HG03108 (cell line): ENCODE data around the gene ALKBH7.

Experiments
- ATAC-seq: cut with Tn5 transposase; IDR thresholded peaks from one replicate; pipeline ENCODE4 v1.9.1; 2021; ENCODE audit warnings: moderate library complexity; ENCODE audit not compliant: unreplicated experiment

ALKBH7 gene

GRCh38 chr19:6364353-6364752 is 8.2 kb upstream of the ALKBH7 start:
- no peak for ATAC-seq

GRCh38 chr19:6373096-6373812 is 660 bp downstream of the ALKBH7 start:
- peak; percentile 46 for ATAC-seq

- no peak for ATAC-seq
These were observed 1.2 kb downstream of the ALKBH7 start for GRCh38 chr19:6373813-6374108.

GRCh38 chr19:6374161-6374709 is 1.6 kb downstream of the ALKBH7 start:
- no peak for ATAC-seq

- no peak for ATAC-seq
These were observed 2.3 kb downstream of the ALKBH7 start for GRCh38 chr19:6374711-6375410.

- ATAC-seq: no peak
These were observed 2.9 kb downstream of the ALKBH7 start, which contains the start of gene PSPN for GRCh38 chr19:6375411-6376010. TSS of gene PSPN (minus strand) at chr19:6375933. CDS start at chr19:6375849, 84 bp downstream.

- no peak for ATAC-seq
These were observed 4.1 kb downstream of the ALKBH7 start for GRCh38 chr19:6376512-6377190.

- ATAC-seq: no peak
These were observed 5.4 kb downstream of the ALKBH7 start for GRCh38 chr19:6378041-6378440.

GRCh38 chr19:6378486-6378885 is 5.9 kb downstream of the ALKBH7 start:
- no peak for ATAC-seq

- ATAC-seq: no peak
These were observed 7.2 kb downstream of the ALKBH7 start for GRCh38 chr19:6379744-6380143.

- no peak for ATAC-seq
These were observed 8.6 kb downstream of the ALKBH7 start for GRCh38 chr19:6381030-6381750.

GRCh38 chr19:6383188-6383587 is 10.6 kb downstream of the ALKBH7 start:
- ATAC-seq: no peak

- ATAC-seq: no peak
These were observed 11.8 kb downstream of the ALKBH7 start for GRCh38 chr19:6384381-6384780.

- no peak for ATAC-seq
These were observed 14.8 kb downstream of the ALKBH7 start for GRCh38 chr19:6387372-6387771.

- ATAC-seq: no peak
These were observed 19.9 kb downstream of the ALKBH7 start for GRCh38 chr19:6392221-6393073.

GRCh38 chr19:6393074-6393982 is 20.7 kb downstream of the ALKBH7 start, which contains the start of gene GTF2F1:
TSS of gene GTF2F1 (minus strand) at chr19:6393164. CDS start at chr19:6392995, 169 bp downstream.
- peak; percentile 63 for ATAC-seq

GRCh38 chr19:6393983-6394412 is 21.4 kb downstream of the ALKBH7 start:
- no peak for ATAC-seq

- ATAC-seq: no peak
These were observed 22.2 kb downstream of the ALKBH7 start for GRCh38 chr19:6394831-6395230.

GRCh38 chr19:6396305-6396704 is 23.7 kb downstream of the ALKBH7 start:
- ATAC-seq: no peak
